HG03442 (cell line): ENCODE measurements around the gene MEIS1.

Experiments
- ATAC-seq: cut with Tn5 transposase; IDR thresholded peaks from one replicate; pipeline ENCODE4 v1.9.1; 2021; ENCODE audit warnings: mild to moderate bottlenecking, moderate library complexity; ENCODE audit not compliant: unreplicated experiment

Gene MEIS1

GRCh38 chr2:66498289-66498975 is 63.5 kb downstream of the MEIS1 start:
- ATAC-seq = no peak

DNA sequence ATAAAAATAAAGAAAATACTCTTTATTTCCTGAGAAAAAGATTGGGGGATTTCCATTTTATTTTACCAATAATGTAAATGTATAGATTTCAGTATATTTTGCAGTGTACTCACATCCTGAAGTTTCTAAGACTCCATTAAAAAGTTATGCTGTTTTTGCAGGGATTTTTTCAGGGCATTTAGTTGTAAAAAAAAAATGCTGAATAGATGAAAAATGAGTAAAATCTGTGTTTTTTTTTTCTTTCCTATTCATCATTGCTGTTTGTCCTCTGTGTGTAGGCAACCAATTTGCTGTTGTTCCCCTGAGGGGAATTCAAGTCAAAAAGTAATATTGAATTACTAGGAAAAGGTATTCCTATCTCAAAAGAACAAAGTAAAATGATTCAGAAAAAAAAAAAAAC is 66.3 kb downstream of the MEIS1 start:
- ATAC-seq = no peak

DNA sequence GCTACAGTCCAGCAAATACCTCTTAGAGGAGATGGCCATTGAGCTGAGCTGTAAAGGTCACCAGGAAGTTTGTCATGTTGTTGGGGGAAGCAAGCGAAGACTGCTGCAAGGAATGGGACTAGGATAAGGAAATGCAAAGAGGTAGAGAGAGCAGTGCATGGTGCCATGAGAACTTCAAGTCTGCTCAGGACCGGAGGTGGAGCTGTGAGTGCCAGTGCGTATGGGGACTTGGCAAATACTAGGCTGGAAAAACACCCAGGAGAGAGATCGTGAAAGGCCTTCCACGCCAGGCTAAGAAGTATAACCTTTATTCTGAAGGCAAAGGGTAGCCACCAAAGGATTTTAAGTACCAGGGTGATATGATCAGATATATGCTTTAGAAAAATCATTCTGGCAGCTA is 71.3 kb downstream of the MEIS1 start:
- no peak for ATAC-seq

DNA sequence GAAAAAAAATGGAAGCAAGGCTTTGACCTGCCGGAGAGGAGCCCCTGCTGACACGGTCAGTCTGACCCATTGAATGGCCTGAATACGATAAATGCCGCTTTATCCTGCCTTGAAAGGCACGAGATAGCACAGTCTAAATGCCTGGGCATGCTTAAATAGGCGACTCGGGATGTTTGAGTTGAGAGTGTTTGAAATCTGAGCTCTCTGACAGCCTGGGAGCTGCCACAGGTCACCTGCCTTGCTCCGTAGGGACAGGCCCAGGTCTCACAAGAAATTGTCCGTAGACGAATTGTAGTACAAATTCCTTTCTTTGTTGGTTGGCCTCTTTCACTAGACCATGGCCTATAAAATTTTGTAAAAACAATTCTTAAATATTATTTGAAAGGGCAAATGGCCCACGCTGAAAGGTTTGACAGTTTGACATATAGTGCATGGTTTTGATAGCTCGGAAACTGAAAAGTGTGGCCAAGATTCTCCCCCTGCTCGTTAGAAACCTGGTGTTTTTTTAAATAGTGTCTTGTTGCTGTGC is 72.8 kb downstream of the MEIS1 start:
- ATAC-seq = no peak

GRCh38 chr2:66508484-66509071 is 73.7 kb downstream of the MEIS1 start:
- ATAC-seq = no peak

- no peak for ATAC-seq
Measured at GRCh38 chr2:66509326-66509811, 74.4 kb downstream of the MEIS1 start.

DNA sequence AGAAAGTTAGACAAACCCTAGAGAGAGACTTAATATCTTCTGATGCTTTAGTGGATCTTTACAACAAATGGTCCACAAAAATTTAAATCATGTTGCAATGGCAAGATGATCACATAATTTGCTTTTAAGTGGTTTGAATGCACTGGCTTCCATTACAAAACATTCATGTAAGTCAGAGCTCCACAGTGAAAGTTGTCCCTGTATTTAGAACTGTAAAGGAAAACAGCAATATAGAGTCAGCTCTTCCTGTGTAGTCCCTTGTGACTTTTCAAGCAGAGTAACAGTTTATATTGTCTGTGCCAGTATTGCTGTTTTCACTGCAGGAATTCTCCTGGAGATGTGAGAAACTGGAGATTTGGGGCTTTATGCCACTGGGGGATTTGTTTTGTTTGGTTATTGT is 77.7 kb downstream of the MEIS1 start:
- no peak for ATAC-seq

DNA sequence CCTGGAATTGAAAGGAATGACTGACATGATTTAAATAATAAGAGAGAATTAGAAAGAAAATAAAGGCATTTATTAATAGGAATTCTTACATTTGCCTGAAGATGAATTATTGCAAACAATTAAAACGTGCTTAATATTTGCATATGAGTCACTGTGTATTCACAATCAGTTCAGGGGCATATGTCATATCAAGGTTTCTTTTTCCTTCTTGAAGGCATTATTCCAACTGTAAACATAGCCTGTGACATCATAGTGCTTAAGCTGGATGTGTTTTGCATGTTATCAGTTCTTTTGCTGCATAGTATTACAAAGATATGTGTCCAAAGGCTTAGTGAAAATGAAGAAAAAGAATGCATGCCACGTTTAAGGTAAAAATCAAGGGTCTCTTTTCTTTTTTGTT is 80.8 kb downstream of the MEIS1 start:
- ATAC-seq = no peak

DNA sequence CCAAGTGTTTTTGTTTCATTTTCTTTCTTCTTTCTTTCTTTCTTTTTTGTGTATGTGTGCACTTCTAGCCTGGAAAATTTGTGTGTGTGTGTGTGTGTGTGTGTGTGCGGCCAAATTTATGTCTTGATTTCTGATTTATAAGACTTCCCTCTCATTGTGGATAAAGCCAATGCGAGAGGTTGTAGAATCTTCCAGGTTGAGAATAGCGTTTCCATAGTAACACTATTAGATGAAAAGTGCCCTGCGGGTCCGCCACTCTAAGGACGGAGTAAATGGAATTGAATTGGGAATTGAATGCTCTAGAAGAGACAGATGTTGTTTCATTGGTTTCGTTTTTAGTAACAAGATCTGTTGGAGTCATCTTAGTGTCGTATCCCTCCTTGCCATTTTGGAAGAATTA is 81.6 kb downstream of the MEIS1 start:
- no peak for ATAC-seq

DNA sequence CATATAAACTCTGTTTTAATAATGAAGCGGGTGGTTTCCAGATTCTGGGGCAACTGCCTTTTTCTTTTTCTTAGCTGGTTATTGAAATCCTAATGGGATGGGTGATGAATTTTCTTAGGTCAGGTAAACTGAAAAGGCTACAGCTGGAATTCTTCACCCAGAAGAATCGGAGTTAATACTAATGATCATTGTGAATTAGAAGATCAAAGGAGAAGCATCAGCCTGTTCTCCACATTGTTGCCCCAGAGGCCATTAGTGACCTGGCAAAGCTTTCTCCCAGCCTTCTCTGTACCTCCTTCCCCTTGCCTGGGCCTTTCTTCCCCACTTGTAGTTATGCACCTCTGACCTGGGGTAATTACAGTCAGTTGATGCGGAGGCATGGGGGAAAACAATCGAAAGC is 82.8 kb downstream of the MEIS1 start:
- no peak for ATAC-seq

DNA sequence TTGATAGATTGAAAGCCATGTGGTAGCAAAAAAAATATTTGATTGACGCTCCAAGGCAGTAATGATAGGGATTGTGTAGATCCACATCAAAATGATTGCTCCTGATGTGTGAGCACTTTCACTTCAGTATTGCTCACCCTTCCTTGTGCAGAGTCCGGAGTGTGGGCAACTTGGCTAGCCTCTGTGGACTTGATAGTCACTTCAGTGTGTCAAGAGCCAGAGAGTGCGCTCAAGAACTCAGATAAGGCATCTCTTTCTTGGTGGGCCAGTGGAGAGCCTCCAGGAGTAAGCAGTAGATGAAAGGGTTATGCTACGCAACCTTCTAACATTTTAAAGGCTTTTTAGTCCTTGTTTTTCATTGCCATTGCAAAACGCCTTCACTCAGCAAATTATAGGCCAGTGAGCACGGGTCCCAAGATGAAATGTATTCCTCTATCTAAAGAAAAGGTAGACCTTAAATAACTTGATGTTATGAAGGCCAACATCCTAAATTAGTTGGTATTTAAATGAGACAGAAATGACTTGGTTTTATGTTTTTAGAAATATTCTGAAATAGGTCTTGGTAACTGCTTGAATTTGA is 84.4 kb downstream of the MEIS1 start:
- no peak for ATAC-seq

DNA sequence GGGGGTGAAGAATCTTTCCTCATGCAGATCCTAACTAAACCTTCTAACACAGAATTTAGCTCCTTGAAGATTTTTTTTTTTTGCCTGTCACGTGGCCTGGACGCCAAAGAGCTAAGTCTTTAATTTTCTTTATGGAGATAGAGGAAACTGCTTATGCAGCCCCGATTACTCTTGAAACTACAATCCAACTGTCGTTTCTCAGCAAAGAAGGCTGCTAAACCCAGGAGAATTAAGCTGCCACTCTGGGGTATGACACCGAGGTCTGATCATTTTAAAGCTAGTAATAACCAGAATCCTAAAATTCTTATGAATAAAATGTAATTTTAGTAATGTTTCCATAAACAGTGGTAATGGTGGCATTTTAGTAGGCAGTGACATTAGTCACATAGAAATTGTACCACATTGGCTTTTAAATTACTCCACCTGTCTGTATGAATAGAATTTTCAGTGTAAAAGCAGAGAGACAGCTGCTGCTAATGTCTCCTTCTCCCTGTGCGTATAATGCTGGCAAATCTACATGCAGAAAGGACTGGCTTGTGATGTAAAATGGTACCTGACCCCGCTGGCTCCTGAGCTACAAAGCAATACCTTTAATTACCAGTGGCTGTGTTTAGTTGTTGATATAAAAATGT is 86.5 kb downstream of the MEIS1 start:
- ATAC-seq = no peak

GRCh38 chr2:66522611-66523376 is 87.9 kb downstream of the MEIS1 start:
- no peak for ATAC-seq

DNA sequence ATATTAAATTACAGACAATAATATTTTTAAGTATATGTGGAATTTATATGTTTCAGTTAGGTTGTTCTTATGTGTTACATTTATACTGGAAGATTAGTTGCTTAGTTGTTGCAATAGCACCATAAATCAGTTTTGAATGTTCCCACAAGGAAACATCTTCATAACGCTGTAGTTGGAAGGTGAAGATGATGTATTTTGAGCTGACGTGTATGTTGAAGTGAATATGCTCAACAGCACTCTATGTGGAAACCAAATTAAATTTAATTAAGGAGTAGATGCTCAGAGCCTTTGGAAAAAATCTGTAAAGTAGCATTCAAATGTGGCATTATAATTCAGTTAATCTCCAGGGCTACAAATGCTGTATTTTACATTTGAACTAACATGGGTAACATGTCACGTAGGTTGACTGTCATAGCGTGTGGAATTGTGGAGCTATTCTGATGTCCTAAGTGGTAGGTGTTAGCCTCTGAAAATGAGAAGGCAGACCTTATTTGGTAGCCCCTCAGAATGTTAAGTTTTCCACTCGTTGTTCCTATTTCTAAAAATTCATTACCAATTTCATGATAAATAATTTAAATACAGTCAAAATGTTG is 88.5 kb downstream of the MEIS1 start:
- no peak for ATAC-seq

- ATAC-seq = no peak
Measured at GRCh38 chr2:66523990-66524389, 89.1 kb downstream of the MEIS1 start.

DNA sequence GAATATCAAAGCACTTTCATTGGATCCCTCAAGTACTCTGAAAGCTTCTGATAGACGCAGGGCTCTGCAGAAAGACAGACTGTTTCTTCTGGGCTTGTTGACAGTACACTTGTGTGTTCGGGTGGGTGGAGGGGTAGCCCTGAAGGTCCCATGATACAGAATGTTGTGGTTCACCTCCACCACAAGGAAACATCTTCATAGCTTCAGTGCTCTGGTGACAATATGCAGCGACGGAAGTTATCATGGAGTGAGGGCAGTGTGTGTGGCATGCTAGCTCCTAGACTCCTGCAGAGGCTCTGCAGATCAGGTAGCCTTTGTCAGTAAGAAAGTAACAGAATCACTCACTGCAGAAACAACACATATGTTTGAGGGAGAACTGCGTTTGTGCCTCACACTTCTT is 90.7 kb downstream of the MEIS1 start:
- ATAC-seq = no peak

DNA sequence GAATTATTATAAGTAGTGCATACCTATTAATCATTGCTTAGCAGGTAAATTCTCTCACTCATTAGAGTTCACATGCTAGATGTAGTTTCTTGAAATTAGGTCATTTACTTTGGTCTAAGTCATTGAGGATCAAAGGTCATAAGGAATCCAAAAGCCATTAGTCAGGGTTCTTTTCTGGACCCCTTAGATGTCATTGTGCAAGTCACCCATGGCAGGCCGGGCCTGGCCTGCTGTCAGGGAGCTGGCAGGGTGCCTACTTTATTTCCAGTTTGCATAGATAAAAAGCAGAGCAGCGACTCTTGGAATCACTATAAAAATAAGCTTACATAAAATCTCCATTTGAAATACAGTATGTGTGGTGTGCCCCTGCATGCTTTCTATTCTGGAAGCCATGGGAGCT is 91.3 kb downstream of the MEIS1 start:
- ATAC-seq = no peak

GRCh38 chr2:66528974-66529724 is 94.2 kb downstream of the MEIS1 start:
- ATAC-seq = no peak

GRCh38 chr2:66530651-66531050 is 95.7 kb downstream of the MEIS1 start:
- ATAC-seq = no peak

DNA sequence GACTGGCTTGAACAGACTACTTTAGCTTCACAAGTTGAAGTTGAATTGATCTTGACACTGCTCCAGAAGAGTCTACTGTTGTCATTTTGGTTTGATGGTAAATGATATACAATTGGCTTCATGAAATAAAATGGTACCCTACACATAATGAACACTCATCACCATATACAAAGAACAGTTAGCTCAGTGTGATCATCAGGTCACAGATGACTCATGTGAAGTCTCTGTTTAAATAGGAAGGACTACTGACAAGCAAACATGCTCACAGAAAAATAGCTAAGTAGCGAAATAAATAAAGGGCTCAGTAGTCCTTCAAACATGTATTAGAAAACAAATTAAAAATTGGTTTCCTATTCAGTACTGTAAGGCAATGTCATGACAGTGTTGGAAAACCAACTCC is 96.2 kb downstream of the MEIS1 start:
- no peak for ATAC-seq
